Activated CD4-positive, alpha-beta T cell treated with anti-CD3 and anti-CD28 coated beads for 36 hours (primary cell): ENCODE results near the gene DDR1. TPM values are rescaled to one million over a fixed set of nuclear protein-coding genes. Genes with fewer than 3 reads are reported as not detected.

ENCODE experiments used
- ATAC-seq: fragments of 200-7000 bp; cut with Tn5 transposase; one replicate; pipeline ENCODE4 v1.10.0; 2021; ENCODE audit warnings: mild to moderate bottlenecking, moderate library complexity
- CTCF ChIA-PET: fragments of 350-600 bp; sonication (Branson Sonifier 250); formaldehyde crosslinking; loops from one replicate; lab custom pipeline; 2021; ENCODE audit warnings: antibody characterized with exemption; lab: Charles Lee
- POLR2A ChIA-PET: fragments of 350-600 bp; sonication (Branson Sonifier 250); formaldehyde crosslinking; loops from one replicate; lab custom pipeline; 2021; ENCODE audit warnings: antibody characterized with exemption, inconsistent platforms; lab: Charles Lee
- DNase-seq: peaks from one replicate; pipeline ENCODE4 v3.0.0-alpha.2; 2020
- H3K27ac Mint-ChIP-seq: one replicate; pipeline ENCODE4 v1.8.0; 2021; ENCODE audit warnings: mixed read lengths
- H3K27me3 Mint-ChIP-seq: one replicate; pipeline ENCODE4 v1.8.0; 2021; ENCODE audit warnings: mixed read lengths
- H3K36me3 Mint-ChIP-seq: one replicate; pipeline ENCODE4 v1.8.0; 2021; ENCODE audit warnings: low read depth, mixed read lengths
- H3K4me1 Mint-ChIP-seq: one replicate; pipeline ENCODE4 v1.8.0; 2021; ENCODE audit warnings: mixed read lengths
- H3K4me3 Mint-ChIP-seq: one replicate; pipeline ENCODE4 v1.8.0; 2021; ENCODE audit warnings: mild to moderate bottlenecking, moderate library complexity, mixed read lengths
- H3K9me3 Mint-ChIP-seq: one replicate; pipeline ENCODE4 v1.8.0; 2021; ENCODE audit warnings: low read depth, mixed read lengths
- intact Hi-C, 2 experiments: fragments of 100-400 bp; cut with DNase I in 1 of 2; cut with micrococcal nuclease in 1 of 2; formaldehyde crosslinking; loops; one replicate each; pipeline versions ENCODE4 v1.14.2 to v1.15.1; 2022 to 2024; cut with DNase I, micrococcal nuclease
- total RNA-seq, 2 experiments: library from RNA; stranded (reverse); gene quantifications; one replicate each; pipeline ENCODE4 v1.2.3, GENCODE V29; 2021

The DDR1 gene
- total RNA-seq, 2 experiments from 2014 or later = 9.5 to 12.6 TPM

GRCh38 chr6:30912746-30913520 is 28.6 kb downstream of the DDR1 start:
- Mint-ChIP-seq H3K36me3 (peaks cover 46% of the 10 kb centered on the region), H3K4me3 (peak overlapping the region; percentile 87), H3K9me3 (no peaks in the 10 kb centered on the region), H3K27ac (peak overlapping the region; percentile 95), H3K4me1 (peaks cover 36% of the 10 kb centered on the region), H3K27me3 (no peaks in the 10 kb centered on the region)
- ChIA-PET POLR2A (interaction anchor here (0.6 to 0.9 kb wide), 3 partner anchors 85 to 185 kb away, joined by 3 to 4 read pairs (median 3); no protein-coding TSS in a partner anchor), CTCF (interaction anchor here (0.6 to 7.4 kb wide), 23 partner anchors 13 to 1223 kb away, joined by 3 to 92 read pairs (median 4); no protein-coding TSS in a partner anchor)
- intact Hi-C loops = loop anchor here in 1 of 2 experiments (5.0 kb wide), 1 partner anchor 701 kb away; the partner anchor contains the start of gene TRIM26
- ATAC-seq (no peak), DNase-seq (no peak)

- no peaks in the 10 kb centered on the region for H3K27me3 Mint-ChIP-seq
- POLR2A ChIA-PET = interaction anchor here (0.9 kb wide), 1 partner anchor 85 kb away, joined by 3 read pairs; no protein-coding TSS in a partner anchor
- H3K4me3 Mint-ChIP-seq = peak overlapping the region; percentile 87
- CTCF ChIA-PET = interaction anchor here (0.6 to 7.4 kb wide), 25 partner anchors 8 to 1222 kb away, joined by 3 to 92 read pairs (median 4); no protein-coding TSS in a partner anchor
- H3K36me3 Mint-ChIP-seq = peaks cover 48% of the 10 kb centered on the region
- no peaks in the 10 kb centered on the region for H3K9me3 Mint-ChIP-seq
- DNase-seq (no peak), ATAC-seq (no peak)
- peaks cover 29% of the 10 kb centered on the region for H3K4me1 Mint-ChIP-seq
- intact Hi-C loops = loop anchor here (1.0 to 5.0 kb wide), 8 partner anchors 85 to 701 kb away; partner anchors contain the start of genes C6orf136 (in 1 of the 2), GNL1 (in 1 of the 2), IER3 (in 1 of the 2) and PRR3 (in 1 of the 2)
- H3K27ac Mint-ChIP-seq = peak overlapping the region; percentile 95
These were observed 29.4 kb downstream of the DDR1 start for GRCh38 chr6:30913721-30914075.

- peaks cover 50% of the 10 kb centered on the region for H3K36me3 Mint-ChIP-seq
- CTCF ChIA-PET = interaction anchor here (0.6 to 7.4 kb wide), 24 partner anchors 8 to 627 kb away, joined by 3 to 92 read pairs (median 4); partner anchors contain the start of gene DDX39B
- H3K9me3 Mint-ChIP-seq = no peaks in the 10 kb centered on the region
- peaks cover 24% of the 10 kb centered on the region for H3K4me1 Mint-ChIP-seq
- POLR2A ChIA-PET = interaction anchor here (0.9 kb wide), 1 partner anchor 86 kb away, joined by 3 read pairs; no protein-coding TSS in a partner anchor
- peak; percentile 98 for ATAC-seq
- H3K4me3 Mint-ChIP-seq = peak within 1 kb of the TSS; percentile 87
- intact Hi-C loops = loop anchor here (1.0 to 5.0 kb wide), 8 partner anchors 86 to 702 kb away; partner anchors contain the start of genes C6orf136 (in 1 of the 2), GNL1 (in 1 of the 2), IER3 (in 1 of the 2) and PRR3 (in 1 of the 2)
- H3K27me3 Mint-ChIP-seq = no peaks in the 10 kb centered on the region
- H3K27ac Mint-ChIP-seq = peak within 1 kb of the TSS; percentile 95
- peak; percentile 92 for DNase-seq
These were observed 29.9 kb downstream of the DDR1 start, which contains the start of gene VARS2 for GRCh38 chr6:30914076-30914853. VARS2 (plus strand) TSS chr6:30914238; CDS start chr6:30914837, 599 bp downstream.

GRCh38 chr6:30914854-30915590 is 30.7 kb downstream of the DDR1 start:
- peak; percentile 17 for DNase-seq

GRCh38 chr6:30915591-30915946 is 31.2 kb downstream of the DDR1 start:
- ATAC-seq (no peak), DNase-seq (peak; percentile 25)
- Mint-ChIP-seq H3K27ac (no peak overlapping the region), H3K4me3 (peak overlapping the region; percentile 87), H3K36me3 (peaks cover 52% of the 10 kb centered on the region), H3K27me3 (no peaks in the 10 kb centered on the region), H3K9me3 (no peaks in the 10 kb centered on the region), H3K4me1 (peaks cover 22% of the 10 kb centered on the region)
- CTCF ChIA-PET = interaction anchor here (0.6 to 7.4 kb wide), 20 partner anchors 10 to 242 kb away, joined by 3 to 92 read pairs (median 3); partner anchors contain the start of gene CCHCR1
- POLR2A ChIA-PET = interaction anchor here (0.7 to 0.8 kb wide), 2 partner anchors 164 to 228 kb away, joined by 3 to 4 read pairs; no protein-coding TSS in a partner anchor
- intact Hi-C loops = loop anchor here (1.0 to 5.0 kb wide), 9 partner anchors 127 to 359 kb away; partner anchors contain the start of genes GNL1 (in 1 of the 2) and PRR3 (in 1 of the 2)

More at GRCh38 chr6:30914854-30915590, 30.7 kb downstream of the DDR1 start:
- intact Hi-C loops = loop anchor here (1.0 to 5.0 kb wide), 13 partner anchors 87 to 703 kb away; partner anchors contain the start of genes C6orf136 (in 1 of the 2), GNL1 (in 1 of the 2), IER3 (in 1 of the 2) and PRR3 (in 1 of the 2)
- ChIA-PET CTCF (interaction anchor here (0.6 to 7.4 kb wide), 21 partner anchors 11 to 243 kb away, joined by 3 to 92 read pairs (median 4); partner anchors contain the start of gene CCHCR1), POLR2A (interaction anchor here (0.7 kb wide), 1 partner anchor 228 kb away, joined by 4 read pairs; no protein-coding TSS in a partner anchor)
- Mint-ChIP-seq H3K27me3 (no peaks in the 10 kb centered on the region), H3K4me3 (peak overlapping the region; percentile 87), H3K36me3 (peaks cover 53% of the 10 kb centered on the region), H3K9me3 (no peaks in the 10 kb centered on the region), H3K4me1 (peaks cover 22% of the 10 kb centered on the region), H3K27ac (peak overlapping the region; percentile 95)
- no peak for ATAC-seq

GRCh38 chr6:30917041-30917440 is 32.7 kb downstream of the DDR1 start:
- ATAC-seq (no peak), DNase-seq (no peak)
- peaks cover 52% of the 10 kb centered on the region for H3K36me3 Mint-ChIP-seq
- H3K27me3 Mint-ChIP-seq = no peaks in the 10 kb centered on the region
- no peaks in the 10 kb centered on the region for H3K9me3 Mint-ChIP-seq
- intact Hi-C loops = loop anchor here in 1 of 2 experiments (5.0 kb wide), 1 partner anchor 140 kb away; no protein-coding TSS in a partner anchor
- no peak overlapping the region for H3K27ac Mint-ChIP-seq
- H3K4me3 Mint-ChIP-seq = no peak overlapping the region
- ChIA-PET POLR2A (no interaction called here), CTCF (interaction anchor here (0.5 to 7.4 kb wide), 10 partner anchors 9 to 251 kb away, joined by 3 to 92 read pairs (median 3); no protein-coding TSS in a partner anchor)
- peaks cover 22% of the 10 kb centered on the region for H3K4me1 Mint-ChIP-seq

GRCh38 chr6:30917487-30917886 is 33.2 kb downstream of the DDR1 start:
- DNase-seq (no peak), ATAC-seq (no peak)
- ChIA-PET CTCF (interaction anchor here (0.5 to 7.4 kb wide), 9 partner anchors 9 to 251 kb away, joined by 3 to 92 read pairs (median 3); no protein-coding TSS in a partner anchor), POLR2A (no interaction called here)
- peaks cover 22% of the 10 kb centered on the region for H3K4me1 Mint-ChIP-seq
- H3K36me3 Mint-ChIP-seq = peaks cover 52% of the 10 kb centered on the region
- no peak overlapping the region for H3K4me3 Mint-ChIP-seq
- intact Hi-C loops = loop anchor here in 1 of 2 experiments (5.0 kb wide), 1 partner anchor 140 kb away; no protein-coding TSS in a partner anchor
- no peak overlapping the region for H3K27ac Mint-ChIP-seq
- H3K9me3 Mint-ChIP-seq = no peaks in the 10 kb centered on the region
- H3K27me3 Mint-ChIP-seq = no peaks in the 10 kb centered on the region

- no peak for DNase-seq
- CTCF ChIA-PET = interaction anchor here (0.7 to 1.4 kb wide), 6 partner anchors 120 to 436 kb away, joined by 3 to 6 read pairs (median 4); no protein-coding TSS in a partner anchor
- Mint-ChIP-seq H3K27me3 (no peaks in the 10 kb centered on the region), H3K4me3 (no peak overlapping the region), H3K36me3 (peaks cover 50% of the 10 kb centered on the region), H3K27ac (no peak overlapping the region), H3K4me1 (peaks cover 17% of the 10 kb centered on the region), H3K9me3 (no peaks in the 10 kb centered on the region)
- POLR2A ChIA-PET = interaction anchor here (0.7 kb wide), 1 partner anchor 88 kb away, joined by 5 read pairs; no protein-coding TSS in a partner anchor
- intact Hi-C loops = loop anchor here in 1 of 2 experiments (5.0 kb wide), 1 partner anchor 139 kb away; no protein-coding TSS in a partner anchor
- ATAC-seq = no peak
These were observed 34.4 kb downstream of the DDR1 start for GRCh38 chr6:30918670-30919069.

GRCh38 chr6:30922447-30922852 is 38.1 kb downstream of the DDR1 start:
- Mint-ChIP-seq H3K27me3 (no peaks in the 10 kb centered on the region), H3K27ac (no peak overlapping the region), H3K4me3 (no peak overlapping the region), H3K36me3 (peaks cover 42% of the 10 kb centered on the region), H3K9me3 (no peaks in the 10 kb centered on the region), H3K4me1 (no peaks in the 10 kb centered on the region)
- ATAC-seq (no peak), DNase-seq (no peak)
- CTCF ChIA-PET = interaction anchor here (0.6 kb wide), 1 partner anchor 148 kb away, joined by 4 read pairs; no protein-coding TSS in a partner anchor
- POLR2A ChIA-PET = interaction anchor here (0.7 kb wide), 1 partner anchor 332 kb away, joined by 3 read pairs; no protein-coding TSS in a partner anchor
- intact Hi-C loops = no loop called here
